Astrocyte (in vitro differentiated cells and primary cell): ENCODE results near the gene TNN. TPM values are rescaled to one million over a fixed set of nuclear protein-coding genes. Genes with fewer than 3 reads are reported as not detected.

Experiments used
- DNase-seq: peaks from one replicate; pipeline ENCODE4 v3.0.0-alpha.2; 2010; ENCODE audit warnings: low read depth
- FAIRE-seq: peaks from 2 replicates; lab custom pipeline; 2011; peaks lifted over from hg19 to GRCh38; lab: Jason Lieb, UNC
- H2AFZ ChIP-seq: 2 replicates; pipeline ENCODE4 v1.6.0; 2012; ENCODE audit warnings: low read depth, low read length, inconsistent platforms
- H3K27ac ChIP-seq: 2 replicates; pipeline ENCODE4 v1.5.1; 2011; ENCODE audit warnings: low read depth, low read length, inconsistent platforms
- H3K27me3 ChIP-seq: 2 replicates; pipeline ENCODE4 v1.6.0; 2011; ENCODE audit warnings: low read length, inconsistent platforms; ENCODE audit not compliant: insufficient read depth
- H3K36me3 ChIP-seq: 2 replicates; pipeline ENCODE4 v1.5.1; 2011; ENCODE audit warnings: low read length, inconsistent platforms; ENCODE audit not compliant: insufficient read depth
- H3K4me1 ChIP-seq: 2 replicates; pipeline ENCODE4 v1.5.1; 2011; ENCODE audit warnings: low read length, inconsistent platforms; ENCODE audit not compliant: insufficient read depth
- H3K4me2 ChIP-seq: 2 replicates; pipeline ENCODE4 v1.6.0; 2012; ENCODE audit warnings: low read length, inconsistent platforms
- H3K4me3 ChIP-seq: 2 replicates; pipeline ENCODE4 v1.5.1; 2011; ENCODE audit warnings: low read depth, mild to moderate bottlenecking, low read length, inconsistent platforms; ENCODE audit not compliant: insufficient read depth
- H3K79me2 ChIP-seq: 2 replicates; pipeline ENCODE4 v1.6.0; 2012; ENCODE audit warnings: mild to moderate bottlenecking, low read length, inconsistent platforms; ENCODE audit not compliant: insufficient read depth
- H3K9ac ChIP-seq: 2 replicates; pipeline ENCODE4 v1.6.0; 2012; ENCODE audit warnings: mild to moderate bottlenecking, low read length, inconsistent platforms
- H3K9me3 ChIP-seq: 2 replicates; pipeline ENCODE4 v1.5.1; 2012; ENCODE audit warnings: low read depth, mild to moderate bottlenecking, low read length, inconsistent platforms; ENCODE audit not compliant: insufficient read depth
- H4K20me1 ChIP-seq: 2 replicates; pipeline ENCODE4 v1.6.0; 2012; ENCODE audit warnings: low read length, inconsistent platforms; ENCODE audit not compliant: insufficient read depth
- H3K27ac Mint-ChIP-seq: one replicate; pipeline ENCODE4 v1.8.0; 2021; ENCODE audit warnings: mild to moderate bottlenecking, mixed read lengths; ENCODE audit not compliant: unreplicated experiment
- H3K27me3 Mint-ChIP-seq: one replicate; pipeline ENCODE4 v1.8.0; 2021; ENCODE audit warnings: low read depth, mixed read lengths; ENCODE audit not compliant: unreplicated experiment
- H3K36me3 Mint-ChIP-seq: one replicate; pipeline ENCODE4 v1.8.0; 2021; ENCODE audit warnings: low read depth, mixed read lengths; ENCODE audit not compliant: unreplicated experiment
- H3K4me1 Mint-ChIP-seq: one replicate; pipeline ENCODE4 v1.8.0; 2021; ENCODE audit warnings: low read depth, mixed read lengths; ENCODE audit not compliant: unreplicated experiment
- H3K4me3 Mint-ChIP-seq: one replicate; pipeline ENCODE4 v1.8.0; 2021; ENCODE audit warnings: mild to moderate bottlenecking, moderate library complexity, mixed read lengths; ENCODE audit not compliant: unreplicated experiment
- H3K9me3 Mint-ChIP-seq: one replicate; pipeline ENCODE4 v1.8.0; 2021; ENCODE audit warnings: mild to moderate bottlenecking, mixed read lengths; ENCODE audit not compliant: unreplicated experiment
- CTCF ChIP-seq: IDR thresholded peaks from 2 replicates; pipeline ENCODE4 v1.5.1; 2011; ENCODE audit warnings: low read depth, mild to moderate bottlenecking, inconsistent platforms, low read length, moderate library complexity; ENCODE audit not compliant: insufficient read depth
- EZH2 ChIP-seq: IDR thresholded peaks from 2 replicates; pipeline ENCODE4 v1.6.1; 2012; ENCODE audit warnings: mild to moderate bottlenecking, low read length, inconsistent platforms; ENCODE audit not compliant: insufficient read depth
- total RNA-seq: library from RNA; stranded (reverse); gene quantifications from 2 replicates; pipeline ENCODE4 v1.2.1, GENCODE V29; 2021

The TNN gene
- total RNA-seq, 1 donor from 2014 or later, result 0.16 TPM

- Histone ChIP-seq H3K9ac (no peak overlapping the region), H3K4me2 (no peak overlapping the region), H3K36me3 (no peaks in the 10 kb centered on the region), H3K4me1 (peaks cover 4% of the 10 kb centered on the region), H4K20me1 (no peaks in the 10 kb centered on the region), H3K79me2 (no peaks in the 10 kb centered on the region), H2AFZ (peak overlapping the region; percentile 33), H3K4me3 (no peak overlapping the region), H3K27me3 (peaks cover 8% of the 10 kb centered on the region), H3K27ac (no peak overlapping the region), H3K9me3 (no peaks in the 10 kb centered on the region)
- no peak for TF ChIP-seq CTCF
- no peak for TF ChIP-seq EZH2
- Mint-ChIP-seq H3K27ac (no peak overlapping the region), H3K4me3 (no peak overlapping the region), H3K4me1 (peaks cover 6% of the 10 kb centered on the region), H3K36me3 (no peaks in the 10 kb centered on the region), H3K9me3 (no peaks in the 10 kb centered on the region), H3K27me3 (peaks cover 47% of the 10 kb centered on the region)
- no peak for DNase-seq
- FAIRE-seq, result no peak
Measured at GRCh38 chr1:175150596-175151319, 83.1 kb downstream of the TNN start.

GRCh38 chr1:175152006-175152652, 84.5 kb downstream of the TNN start:
- H3K4me3 ChIP-seq, result no peak overlapping the region
- Mint-ChIP-seq H3K9me3 (no peaks in the 10 kb centered on the region), H3K36me3 (no peaks in the 10 kb centered on the region), H3K27ac (no peak overlapping the region), H3K27me3 (peaks cover 47% of the 10 kb centered on the region), H3K4me1 (peaks cover 6% of the 10 kb centered on the region), H3K4me3 (peak overlapping the region; percentile 7)
- no peak overlapping the region for H3K9ac ChIP-seq
- H4K20me1 ChIP-seq, result no peaks in the 10 kb centered on the region
- no peaks in the 10 kb centered on the region for H3K79me2 ChIP-seq
- H2AFZ ChIP-seq, result no peak overlapping the region
- peaks cover 8% of the 10 kb centered on the region for H3K27me3 ChIP-seq
- FAIRE-seq (no peak), DNase-seq (no peak)
- no peak overlapping the region for H3K4me2 ChIP-seq
- no peaks in the 10 kb centered on the region for H3K9me3 ChIP-seq
- no peaks in the 10 kb centered on the region for H3K36me3 ChIP-seq
- peaks cover 4% of the 10 kb centered on the region for H3K4me1 ChIP-seq
- TF ChIP-seq CTCF, result peak; percentile 85
- no peak for TF ChIP-seq EZH2
- no peak overlapping the region for H3K27ac ChIP-seq
